ENCODE measurements around the gene KDM4D.

DNA sequence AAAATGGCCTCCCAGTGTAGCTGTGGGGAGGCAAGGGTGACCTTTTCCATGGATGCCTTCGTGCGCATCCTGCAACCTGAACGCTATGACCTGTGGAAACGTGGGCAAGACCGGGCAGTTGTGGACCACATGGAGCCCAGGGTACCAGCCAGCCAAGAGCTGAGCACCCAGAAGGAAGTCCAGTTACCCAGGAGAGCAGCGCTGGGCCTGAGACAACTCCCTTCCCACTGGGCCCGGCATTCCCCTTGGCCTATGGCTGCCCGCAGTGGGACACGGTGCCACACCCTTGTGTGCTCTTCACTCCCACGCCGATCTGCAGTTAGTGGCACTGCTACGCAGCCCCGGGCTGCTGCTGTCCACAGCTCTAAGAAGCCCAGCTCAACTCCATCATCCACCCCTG lies 24.8 kb downstream of the KDM4D start:
- TF ChIP-seq, protein P1, sequence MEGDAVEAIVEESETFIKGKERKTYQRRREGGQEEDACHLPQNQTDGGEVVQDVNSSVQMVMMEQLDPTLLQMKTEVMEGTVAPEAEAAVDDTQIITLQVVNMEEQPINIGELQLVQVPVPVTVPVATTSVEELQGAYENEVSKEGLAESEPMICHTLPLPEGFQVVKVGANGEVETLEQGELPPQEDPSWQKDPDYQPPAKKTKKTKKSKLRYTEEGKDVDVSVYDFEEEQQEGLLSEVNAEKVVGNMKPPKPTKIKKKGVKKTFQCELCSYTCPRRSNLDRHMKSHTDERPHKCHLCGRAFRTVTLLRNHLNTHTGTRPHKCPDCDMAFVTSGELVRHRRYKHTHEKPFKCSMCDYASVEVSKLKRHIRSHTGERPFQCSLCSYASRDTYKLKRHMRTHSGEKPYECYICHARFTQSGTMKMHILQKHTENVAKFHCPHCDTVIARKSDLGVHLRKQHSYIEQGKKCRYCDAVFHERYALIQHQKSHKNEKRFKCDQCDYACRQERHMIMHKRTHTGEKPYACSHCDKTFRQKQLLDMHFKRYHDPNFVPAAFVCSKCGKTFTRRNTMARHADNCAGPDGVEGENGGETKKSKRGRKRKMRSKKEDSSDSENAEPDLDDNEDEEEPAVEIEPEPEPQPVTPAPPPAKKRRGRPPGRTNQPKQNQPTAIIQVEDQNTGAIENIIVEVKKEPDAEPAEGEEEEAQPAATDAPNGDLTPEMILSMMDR (IDR thresholded peaks at IDR 0.05), result no peak
- TF ChIP-seq EP300 (IDR thresholded peaks at IDR 0.05), result no peak

Data from suprapubic skin (tissue), 3 donors.